K562 (cell line): ENCODE results near the gene CPNE9. TPM values are rescaled to one million over a fixed set of nuclear protein-coding genes. Genes with fewer than 3 reads are reported as not detected.

Experiments used
- DMBX1 ChIP-seq: fragments of 250-450 bp; sonication (Bioruptor Pico); IDR thresholded peaks from 2 replicates; pipeline ENCODE4 v1.8.0; 2022; ENCODE audit warnings: inconsistent platforms, mild to moderate bottlenecking, moderate library complexity, borderline replicate concordance
- NELFE ChIP-seq: IDR thresholded peaks from 2 replicates; pipeline ENCODE4 v1.6.1; 2011; ENCODE audit warnings: mild to moderate bottlenecking; ENCODE audit not compliant: insufficient read depth, insufficient read length
- PTBP1 ChIP-seq: fragments of 200-400 bp; formaldehyde crosslinking; IDR thresholded peaks from 2 replicates; pipeline ENCODE4 v1.6.1; 2017; ENCODE audit warnings: low read depth, low read length
- RBM22 ChIP-seq: fragments of 200-400 bp; formaldehyde crosslinking; IDR thresholded peaks from 2 replicates; pipeline ENCODE4 v1.6.1; 2018; ENCODE audit warnings: low read length, low read depth; ENCODE audit not compliant: poor library complexity, severe bottlenecking
- SP2 ChIP-seq: IDR thresholded peaks from 2 replicates; pipeline ENCODE4 v1.6.1; 2011; ENCODE audit warnings: mild to moderate bottlenecking, low read depth, low read length, moderate library complexity; ENCODE audit not compliant: poor library complexity, severe bottlenecking; ENCODE audit errors: extremely low read depth
- ZBTB40 ChIP-seq, 2 experiments: fragments of 450-650 bp in 1 of 2; sonication (generic) in 1 of 2; formaldehyde crosslinking in 1 of 2; IDR thresholded peaks; 2 replicates each; pipeline versions ENCODE4 v1.7.1 to v1.9.0; 2016 to 2022; ENCODE audit warnings: inconsistent platforms in 1 of 2, mild to moderate bottlenecking in 1 of 2, missing genetic modification reagents in 1 of 2
- ZNF197 ChIP-seq: fragments of 200-800 bp; sonication (Bioruptor generic); IDR thresholded peaks from 2 replicates; pipeline ENCODE4 v1.6.1; 2016; ENCODE audit warnings: low read depth, missing genetic modification characterization, missing compliant biosample characterization
- polyA plus RNA-seq, 8 experiments: library from polyadenylated mRNA; depleted of rRNA in 4 of 8; stranded (reverse) in 5 of 8; unstranded in 3 of 8; fragments of >200 nt; fragmentation: Nextera tagmentation in 2 of 8; fragmentation: Illumina TruSeq in 1 of 8; extraction: Ambion mirVana in 2 of 8; extraction: Trizol in 1 of 8; gene quantifications; 2 replicates each; pipeline versions ENCODE4 v1.2.1 to v1.2.3, GENCODE V29; 2011 to 2014; ENCODE audit warnings: inconsistent platforms in 1 of 8, missing spikeins in 1 of 8
- total RNA-seq, 7 experiments: library from RNA; depleted of rRNA in 6 of 7; stranded (reverse); fragments of >200 nt in 6 of 7; fragmentation: Illumina TruSeq in 2 of 7; extraction: Trizol in 2 of 7; gene quantifications; 2 replicates each; pipeline versions ENCODE4 v1.2.1 to v1.2.3, GENCODE V29; 2011 to 2021; ENCODE audit warnings: low replicate concordance in 1 of 7
- TF ChIP-seq, protein P1 (sequence below), 2 experiments: fragments of 150-350 bp in 1 of 2; IDR thresholded peaks; 2 replicates each; pipeline ENCODE4 v1.6.1; 2012 to 2016; ENCODE audit warnings: low read depth in 2 of 2, low read length in 2 of 2, mild to moderate bottlenecking in 1 of 2, moderate library complexity in 1 of 2
- TF ChIP-seq, protein P2 (sequence below): fragments of 450-650 bp; formaldehyde crosslinking; conservative IDR thresholded peaks from 2 replicates; pipeline ENCODE4 v1.4.0; 2022; ENCODE audit warnings: mild to moderate bottlenecking, missing genetic modification characterization

The CPNE9 gene
- total and polyA plus RNA-seq, 9 of the 15 experiments (the other 6 are each of a cell fraction or from before 2014, with no cell fraction given) = 0.22 to 0.56 (median 0.29) TPM; not detected in 3

DNA sequence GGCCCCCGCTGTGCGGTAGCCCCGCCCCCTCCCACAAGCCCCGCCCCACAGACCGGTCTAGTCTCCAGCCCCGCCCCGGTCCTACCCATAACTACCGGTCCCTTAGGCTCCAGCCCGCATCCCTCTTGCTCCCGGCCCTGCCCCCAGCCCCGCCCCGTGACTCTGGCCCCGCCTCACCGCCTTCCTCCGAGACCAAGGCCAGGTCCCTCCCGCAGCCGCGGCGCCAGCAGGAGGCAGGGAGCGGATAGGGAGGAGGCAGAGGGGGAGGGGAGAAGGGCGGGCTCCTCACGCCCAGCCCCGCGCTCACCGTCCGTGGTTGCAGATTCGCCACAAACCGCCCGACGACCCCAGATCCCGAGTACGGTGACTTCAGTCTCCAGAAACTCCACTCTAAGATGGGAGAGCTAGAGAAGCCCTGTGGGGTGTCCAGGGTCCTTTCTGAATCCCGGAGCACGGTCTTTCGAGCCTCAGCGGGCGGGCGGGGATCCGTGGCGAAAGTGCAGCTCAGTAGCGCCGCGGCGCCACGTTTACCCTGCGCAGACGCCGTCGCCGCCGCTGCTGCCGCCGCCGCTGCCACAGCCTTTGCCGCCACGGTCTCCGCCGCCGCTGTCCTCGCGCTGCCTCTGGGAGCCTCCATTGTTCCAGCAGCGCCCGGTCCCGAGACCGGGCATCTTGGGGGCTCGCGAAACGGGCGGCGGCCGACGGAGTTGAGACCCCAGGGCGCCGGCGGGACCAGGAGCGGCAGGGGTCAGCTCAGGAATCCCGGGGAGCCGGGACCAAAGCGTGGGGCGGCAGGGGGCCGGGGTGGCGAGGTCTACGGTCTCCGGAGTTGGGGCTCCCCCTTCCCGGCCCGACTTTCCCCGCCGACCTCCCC, 27.8 kb downstream of the CPNE9 start, which contains the start of gene BRPF1 (continued):
- TF ChIP-seq ZBTB40 (IDR thresholded peaks at IDR 0.05) (peak; percentile 78), ZBTB40 (CRISPR knock-in tag; IDR thresholded peaks at IDR 0.05) (no peak), ZNF197 (no peak), SP2 (no peak), PTBP1 (no peak), DMBX1 (CRISPR knock-in tag) (0 out of 2 replicates have a peak, but pooled peaks have one; percentile 41), NELFE (no peak), RBM22 (no peak)
- TF ChIP-seq, protein P1, sequence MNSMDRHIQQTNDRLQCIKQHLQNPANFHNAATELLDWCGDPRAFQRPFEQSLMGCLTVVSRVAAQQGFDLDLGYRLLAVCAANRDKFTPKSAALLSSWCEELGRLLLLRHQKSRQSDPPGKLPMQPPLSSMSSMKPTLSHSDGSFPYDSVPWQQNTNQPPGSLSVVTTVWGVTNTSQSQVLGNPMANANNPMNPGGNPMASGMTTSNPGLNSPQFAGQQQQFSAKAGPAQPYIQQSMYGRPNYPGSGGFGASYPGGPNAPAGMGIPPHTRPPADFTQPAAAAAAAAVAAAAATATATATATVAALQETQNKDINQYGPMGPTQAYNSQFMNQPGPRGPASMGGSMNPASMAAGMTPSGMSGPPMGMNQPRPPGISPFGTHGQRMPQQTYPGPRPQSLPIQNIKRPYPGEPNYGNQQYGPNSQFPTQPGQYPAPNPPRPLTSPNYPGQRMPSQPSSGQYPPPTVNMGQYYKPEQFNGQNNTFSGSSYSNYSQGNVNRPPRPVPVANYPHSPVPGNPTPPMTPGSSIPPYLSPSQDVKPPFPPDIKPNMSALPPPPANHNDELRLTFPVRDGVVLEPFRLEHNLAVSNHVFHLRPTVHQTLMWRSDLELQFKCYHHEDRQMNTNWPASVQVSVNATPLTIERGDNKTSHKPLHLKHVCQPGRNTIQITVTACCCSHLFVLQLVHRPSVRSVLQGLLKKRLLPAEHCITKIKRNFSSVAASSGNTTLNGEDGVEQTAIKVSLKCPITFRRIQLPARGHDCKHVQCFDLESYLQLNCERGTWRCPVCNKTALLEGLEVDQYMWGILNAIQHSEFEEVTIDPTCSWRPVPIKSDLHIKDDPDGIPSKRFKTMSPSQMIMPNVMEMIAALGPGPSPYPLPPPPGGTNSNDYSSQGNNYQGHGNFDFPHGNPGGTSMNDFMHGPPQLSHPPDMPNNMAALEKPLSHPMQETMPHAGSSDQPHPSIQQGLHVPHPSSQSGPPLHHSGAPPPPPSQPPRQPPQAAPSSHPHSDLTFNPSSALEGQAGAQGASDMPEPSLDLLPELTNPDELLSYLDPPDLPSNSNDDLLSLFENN (IDR thresholded peaks at IDR 0.05; ENCODE audit: low read depth in 2 of 2, low read length in 2 of 2) = peak in 1 of 2 experiments; percentile 34; a peak in 1 of 4 replicates
- TF ChIP-seq, protein P2, sequence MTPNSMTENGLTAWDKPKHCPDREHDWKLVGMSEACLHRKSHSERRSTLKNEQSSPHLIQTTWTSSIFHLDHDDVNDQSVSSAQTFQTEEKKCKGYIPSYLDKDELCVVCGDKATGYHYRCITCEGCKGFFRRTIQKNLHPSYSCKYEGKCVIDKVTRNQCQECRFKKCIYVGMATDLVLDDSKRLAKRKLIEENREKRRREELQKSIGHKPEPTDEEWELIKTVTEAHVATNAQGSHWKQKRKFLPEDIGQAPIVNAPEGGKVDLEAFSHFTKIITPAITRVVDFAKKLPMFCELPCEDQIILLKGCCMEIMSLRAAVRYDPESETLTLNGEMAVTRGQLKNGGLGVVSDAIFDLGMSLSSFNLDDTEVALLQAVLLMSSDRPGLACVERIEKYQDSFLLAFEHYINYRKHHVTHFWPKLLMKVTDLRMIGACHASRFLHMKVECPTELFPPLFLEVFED (CRISPR knock-in tag) = peak; percentile 66
